Neural crest cell (in vitro differentiated cells): ENCODE measurements around the gene VHLL. TPM values are rescaled to one million over a fixed set of nuclear protein-coding genes. Genes with fewer than 3 reads are reported as not detected.

Source experiments
- DNase-seq: peaks from one replicate; pipeline ENCODE4 v3.0.0; 2021; ENCODE audit warnings: low read depth, mixed read lengths, low spot score
- H3K27ac Mint-ChIP-seq: one replicate; pipeline ENCODE4 v1.8.0; 2021; ENCODE audit warnings: mild to moderate bottlenecking, mixed read lengths; ENCODE audit not compliant: unreplicated experiment
- H3K27me3 Mint-ChIP-seq: 2 replicates; pipeline ENCODE4 v1.8.0; 2021; ENCODE audit warnings: low read depth, mild to moderate bottlenecking, mixed read lengths
- H3K36me3 Mint-ChIP-seq: 2 replicates; pipeline ENCODE4 v1.8.0; 2021; ENCODE audit warnings: low read depth, mild to moderate bottlenecking, mixed read lengths
- H3K4me1 Mint-ChIP-seq: 2 replicates; pipeline ENCODE4 v1.8.0; 2021; ENCODE audit warnings: mixed read lengths
- H3K4me3 Mint-ChIP-seq: one replicate; pipeline ENCODE4 v1.8.0; 2021; ENCODE audit warnings: mild to moderate bottlenecking, mixed read lengths
- H3K9me3 Mint-ChIP-seq: 2 replicates; pipeline ENCODE4 v1.8.0; 2021; ENCODE audit warnings: mixed read lengths
- total RNA-seq: library from RNA; stranded (reverse); gene quantifications from 2 replicates; pipeline ENCODE4 v1.2.1, GENCODE V29; 2021
- TF ChIP-seq, protein P1 (sequence below): fragments of 200-600 bp; sonication (generic); conservative IDR thresholded peaks from 2 replicates; pipeline ENCODE4 v1.5.0; 2021; ENCODE audit warnings: antibody characterized with exemption, mild to moderate bottlenecking

Gene VHLL
- total RNA-seq, 1 donor from 2014 or later = 0.77 TPM

DNA sequence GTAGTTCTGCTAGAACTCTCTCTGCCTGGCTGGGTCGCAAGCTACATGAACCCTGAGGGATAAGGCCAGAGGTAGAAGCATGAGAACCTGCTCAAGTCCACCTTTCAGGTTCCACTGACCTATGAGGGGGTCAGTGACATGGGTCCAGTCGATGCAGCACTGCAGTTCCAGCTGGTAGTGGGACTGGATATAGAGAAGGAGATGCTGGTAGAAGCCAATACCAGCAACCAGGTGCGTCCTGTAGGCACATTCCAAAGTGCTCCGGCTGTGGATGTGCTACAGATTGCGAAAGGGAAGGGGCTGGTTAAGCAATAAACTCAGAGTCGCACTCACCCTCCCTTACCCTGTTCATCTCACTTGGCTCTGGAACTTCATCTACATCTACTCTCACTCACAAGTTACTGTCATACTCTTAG is 22.1 kb downstream of the VHLL start:
- no peaks in the 10 kb centered on the region for H3K27me3 Mint-ChIP-seq
- peaks cover 7% of the 10 kb centered on the region for H3K36me3 Mint-ChIP-seq
- TF ChIP-seq, protein P1, sequence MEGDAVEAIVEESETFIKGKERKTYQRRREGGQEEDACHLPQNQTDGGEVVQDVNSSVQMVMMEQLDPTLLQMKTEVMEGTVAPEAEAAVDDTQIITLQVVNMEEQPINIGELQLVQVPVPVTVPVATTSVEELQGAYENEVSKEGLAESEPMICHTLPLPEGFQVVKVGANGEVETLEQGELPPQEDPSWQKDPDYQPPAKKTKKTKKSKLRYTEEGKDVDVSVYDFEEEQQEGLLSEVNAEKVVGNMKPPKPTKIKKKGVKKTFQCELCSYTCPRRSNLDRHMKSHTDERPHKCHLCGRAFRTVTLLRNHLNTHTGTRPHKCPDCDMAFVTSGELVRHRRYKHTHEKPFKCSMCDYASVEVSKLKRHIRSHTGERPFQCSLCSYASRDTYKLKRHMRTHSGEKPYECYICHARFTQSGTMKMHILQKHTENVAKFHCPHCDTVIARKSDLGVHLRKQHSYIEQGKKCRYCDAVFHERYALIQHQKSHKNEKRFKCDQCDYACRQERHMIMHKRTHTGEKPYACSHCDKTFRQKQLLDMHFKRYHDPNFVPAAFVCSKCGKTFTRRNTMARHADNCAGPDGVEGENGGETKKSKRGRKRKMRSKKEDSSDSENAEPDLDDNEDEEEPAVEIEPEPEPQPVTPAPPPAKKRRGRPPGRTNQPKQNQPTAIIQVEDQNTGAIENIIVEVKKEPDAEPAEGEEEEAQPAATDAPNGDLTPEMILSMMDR = no peak
- DNase-seq = no peak
- H3K27ac Mint-ChIP-seq = no peak overlapping the region
- H3K4me1 Mint-ChIP-seq = peaks cover 18% of the 10 kb centered on the region
- H3K9me3 Mint-ChIP-seq = no peaks in the 10 kb centered on the region
- H3K4me3 Mint-ChIP-seq = no peak overlapping the region

DNA sequence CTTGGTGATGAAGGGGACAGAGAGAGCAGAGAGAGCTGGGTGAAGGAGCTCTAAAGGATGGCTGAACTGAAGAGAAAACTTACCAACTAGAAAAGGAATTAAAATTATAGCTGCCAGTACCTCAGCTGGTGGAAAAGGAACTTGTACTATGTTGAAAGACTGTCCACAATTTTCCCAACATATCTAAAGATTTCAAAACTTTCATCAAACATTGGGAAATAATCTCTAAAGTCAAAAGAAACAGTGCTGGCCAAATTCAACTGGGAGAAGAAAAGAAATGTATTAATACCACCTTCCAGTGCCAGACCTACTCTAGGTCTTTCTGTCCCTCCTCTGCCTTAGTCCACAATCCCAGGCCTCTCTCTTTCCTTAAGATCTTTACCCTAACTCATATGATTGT is 22.6 kb downstream of the VHLL start:
- Mint-ChIP-seq H3K4me1 (peaks cover 15% of the 10 kb centered on the region), H3K4me3 (no peak overlapping the region), H3K9me3 (no peaks in the 10 kb centered on the region), H3K27me3 (no peaks in the 10 kb centered on the region), H3K36me3 (peaks cover 7% of the 10 kb centered on the region), H3K27ac (no peak overlapping the region)
- DNase-seq = no peak
- TF ChIP-seq, protein P1 = no peak

GRCh38 chr1:156270314-156270713 is 28.8 kb downstream of the VHLL start:
- TF ChIP-seq, protein P1 = no peak
- DNase-seq = no peak
- no peaks in the 10 kb centered on the region for H3K4me1 Mint-ChIP-seq
- no peak overlapping the region for H3K27ac Mint-ChIP-seq
- no peak overlapping the region for H3K4me3 Mint-ChIP-seq
- no peaks in the 10 kb centered on the region for H3K9me3 Mint-ChIP-seq
- peaks cover 32% of the 10 kb centered on the region for H3K36me3 Mint-ChIP-seq
- no peaks in the 10 kb centered on the region for H3K27me3 Mint-ChIP-seq

DNA sequence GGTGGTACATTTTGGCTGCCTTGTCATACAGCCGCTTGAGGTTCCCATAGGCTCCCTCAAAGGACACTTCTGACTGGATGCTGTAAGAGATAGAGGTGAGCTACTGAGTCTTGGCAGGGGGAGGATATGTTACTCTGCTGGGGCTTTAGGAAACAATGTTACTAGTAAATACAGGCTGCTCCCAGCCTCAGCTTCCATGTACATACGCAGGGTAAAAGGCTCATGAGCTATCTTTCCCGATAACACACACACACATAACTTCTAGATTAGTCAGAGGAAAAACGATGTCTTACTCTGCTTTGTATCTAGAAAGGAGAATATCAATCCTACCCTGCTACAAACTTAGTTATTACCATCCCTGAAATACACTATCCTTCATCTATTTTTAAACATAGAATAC is 30.8 kb downstream of the VHLL start:
- Mint-ChIP-seq H3K4me1 (no peaks in the 10 kb centered on the region), H3K9me3 (no peaks in the 10 kb centered on the region), H3K27me3 (no peaks in the 10 kb centered on the region), H3K27ac (no peak overlapping the region), H3K4me3 (no peak overlapping the region), H3K36me3 (peaks cover 38% of the 10 kb centered on the region)
- TF ChIP-seq, protein P1 = no peak
- no peak for DNase-seq

GRCh38 chr1:156266051-156266450 is 33.1 kb downstream of the VHLL start:
- H3K4me3 Mint-ChIP-seq = no peak overlapping the region
- DNase-seq = no peak
- peaks cover 3% of the 10 kb centered on the region for H3K4me1 Mint-ChIP-seq
- H3K27ac Mint-ChIP-seq = no peak overlapping the region
- H3K27me3 Mint-ChIP-seq = no peaks in the 10 kb centered on the region
- no peaks in the 10 kb centered on the region for H3K9me3 Mint-ChIP-seq
- TF ChIP-seq, protein P1 = no peak
- H3K36me3 Mint-ChIP-seq = peaks cover 44% of the 10 kb centered on the region

DNA sequence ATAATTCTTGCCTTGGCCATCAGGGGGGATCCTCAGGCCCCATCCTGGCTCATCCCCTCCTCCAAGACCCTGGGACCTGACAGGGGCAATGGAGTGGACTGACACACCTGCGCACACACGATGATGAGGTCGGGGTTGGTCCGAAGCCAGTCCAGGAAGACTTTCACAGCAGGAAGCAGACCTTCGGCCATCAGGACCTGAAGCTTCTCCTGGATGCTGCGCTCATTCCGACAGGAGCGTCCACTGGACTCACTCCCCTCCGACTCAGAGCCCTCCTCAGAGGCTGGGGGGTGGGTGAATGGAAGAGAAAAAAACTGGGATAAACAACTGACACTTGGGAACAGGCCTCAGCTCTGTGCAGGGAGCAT is 35.8 kb downstream of the VHLL start:
- TF ChIP-seq, protein P1 = no peak
- Mint-ChIP-seq H3K4me1 (peaks cover 11% of the 10 kb centered on the region), H3K36me3 (peaks cover 46% of the 10 kb centered on the region)

More for the DNA sequence above, 35.8 kb downstream of the VHLL start:
- DNase-seq = no peak
- Mint-ChIP-seq H3K27me3 (no peaks in the 10 kb centered on the region), H3K27ac (no peak overlapping the region), H3K4me3 (no peak overlapping the region), H3K9me3 (no peaks in the 10 kb centered on the region)
